AG04449 (cell line): ENCODE measurements around the gene RNU1-1.
"Not testable (repeated sequence)": the region's sequence is repeated elsewhere in the genome, so short reads cannot be mapped to it uniquely, and the experiment has no call there.

ENCODE experiments used
- CTCF ChIA-PET: fragments of 350-600 bp; formaldehyde crosslinking; extraction: SDS; loops from one replicate; lab custom pipeline; 2021; ENCODE audit warnings: antibody characterized with exemption; lab: Yijun Ruan, JAX
- POLR2A ChIA-PET: fragments of 400-600, 350-600 bp; formaldehyde crosslinking; extraction: SDS; loops from one replicate; lab custom pipeline; 2020; ENCODE audit warnings: antibody characterized with exemption, inconsistent platforms; lab: Yijun Ruan, JAX
- DNase-seq: peaks from one replicate; pipeline ENCODE4 v3.0.0-alpha.2; 2010; ENCODE audit warnings: low read depth, low spot score
- H3K4me3 ChIP-seq: 2 replicates; pipeline ENCODE4 v1.5.1; 2011; ENCODE audit warnings: low read depth, mild to moderate bottlenecking, control low read depth, low read length
- CTCF ChIP-seq: IDR thresholded peaks from one replicate; pipeline ENCODE4 v1.5.1; 2011; ENCODE audit warnings: mild to moderate bottlenecking, moderate library complexity, low read length, control low read depth, inconsistent platforms; ENCODE audit not compliant: insufficient read depth; ENCODE audit errors: missing control alignments

RNU1-1 gene

GRCh38 chr1:16534829-16535456 is 20.9 kb upstream of the RNU1-1 start:
- DNase-seq = peak; percentile 24
- CTCF ChIA-PET, POLR2A ChIA-PET: not testable (repeated sequence)
- H3K4me3 ChIP-seq = peak overlapping the region; percentile 12; the same call in 1 of the 2 replicates

GRCh38 chr1:16534239-16534828 is 20.2 kb upstream of the RNU1-1 start:
- CTCF ChIA-PET, DNase-seq, H3K4me3 ChIP-seq, POLR2A ChIA-PET: not testable (repeated sequence)

DNA sequence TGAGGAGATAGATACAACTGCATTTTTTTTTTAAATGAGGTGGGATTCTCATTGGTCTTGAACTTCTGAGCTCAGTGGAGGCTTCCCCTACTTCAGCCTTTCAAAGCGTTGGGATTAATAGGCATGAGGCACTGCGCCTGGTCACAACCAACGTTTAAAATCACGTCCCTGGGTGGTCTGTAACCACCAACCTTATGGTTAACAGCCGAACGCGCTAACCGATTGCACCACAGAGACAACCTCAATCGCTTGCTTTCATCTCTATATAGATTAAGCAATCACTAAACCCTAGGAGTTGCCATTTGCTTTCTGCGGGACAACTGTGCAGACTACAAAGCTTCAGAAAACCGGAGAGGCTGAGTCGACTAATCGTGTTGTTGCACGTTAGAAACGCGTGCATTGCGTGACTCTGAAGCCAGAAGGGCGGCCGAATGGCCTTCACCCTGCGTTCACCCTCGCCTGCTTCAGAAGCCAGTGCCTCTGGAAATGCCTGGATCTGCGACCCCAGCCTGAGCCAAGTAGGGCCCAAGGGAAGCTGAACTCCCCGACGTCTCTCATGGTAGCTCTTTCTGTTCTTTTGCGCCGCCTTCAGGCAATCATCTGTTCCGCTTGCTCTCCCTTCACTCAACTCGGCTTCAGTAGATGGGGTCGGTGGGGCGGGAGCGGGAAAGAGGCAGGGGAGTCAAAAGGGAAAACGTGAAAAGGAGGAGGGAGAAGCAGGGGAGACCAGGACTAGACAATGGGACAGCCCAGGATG is 18.3 kb upstream of the RNU1-1 start:
- H3K4me3 ChIP-seq, CTCF ChIA-PET, POLR2A ChIA-PET, DNase-seq: not testable (repeated sequence)

DNA sequence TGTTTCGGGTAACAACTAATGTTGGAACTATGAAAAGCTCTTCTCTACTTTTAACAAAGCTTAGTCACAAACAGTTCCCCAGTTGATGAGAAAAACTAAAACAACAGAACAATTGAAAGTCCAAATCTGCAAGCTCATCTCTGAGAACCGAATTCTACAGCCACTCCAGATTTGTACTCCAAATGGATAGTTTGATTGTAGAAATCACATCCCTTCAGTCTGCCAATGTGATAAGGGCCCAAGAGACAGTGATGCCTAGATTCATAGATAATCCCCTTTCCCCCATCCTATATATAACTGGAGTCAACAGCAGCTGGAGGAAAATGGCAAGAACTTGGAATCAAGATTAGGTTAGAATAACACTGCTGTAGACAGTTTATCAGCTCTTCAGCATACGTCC is 14.3 kb upstream of the RNU1-1 start:
- DNase-seq, H3K4me3 ChIP-seq, CTCF ChIA-PET: not testable (repeated sequence)
- POLR2A ChIA-PET = interaction anchor here (1.1 kb wide), 1 partner anchor 15 kb away, joined by 4 read pairs; no protein-coding TSS in a partner anchor

DNA sequence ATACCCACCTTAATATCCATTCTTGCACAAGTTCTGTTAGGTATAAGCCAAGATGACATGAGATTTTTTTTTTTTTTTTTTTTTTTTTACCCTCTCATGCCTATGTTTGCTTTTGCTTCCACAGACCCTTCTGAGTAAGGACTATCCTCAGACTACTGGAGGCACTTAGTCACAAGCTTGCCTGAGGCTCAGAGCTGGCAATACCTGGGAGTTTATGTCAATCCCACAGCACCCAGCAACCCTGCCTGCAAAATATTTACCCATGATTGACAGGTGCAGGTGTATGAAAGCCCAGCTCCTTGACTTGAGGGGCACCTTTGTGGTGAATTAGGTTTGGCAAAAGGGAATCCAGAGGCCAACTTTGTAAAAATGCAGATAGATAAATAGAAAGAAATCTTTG is 11.7 kb upstream of the RNU1-1 start:
- POLR2A ChIA-PET, CTCF ChIA-PET, H3K4me3 ChIP-seq, DNase-seq: not testable (repeated sequence)

GRCh38 chr1:16521679-16522078 is 7.6 kb upstream of the RNU1-1 start:
- POLR2A ChIA-PET, H3K4me3 ChIP-seq, DNase-seq, CTCF ChIA-PET: not testable (repeated sequence)

DNA sequence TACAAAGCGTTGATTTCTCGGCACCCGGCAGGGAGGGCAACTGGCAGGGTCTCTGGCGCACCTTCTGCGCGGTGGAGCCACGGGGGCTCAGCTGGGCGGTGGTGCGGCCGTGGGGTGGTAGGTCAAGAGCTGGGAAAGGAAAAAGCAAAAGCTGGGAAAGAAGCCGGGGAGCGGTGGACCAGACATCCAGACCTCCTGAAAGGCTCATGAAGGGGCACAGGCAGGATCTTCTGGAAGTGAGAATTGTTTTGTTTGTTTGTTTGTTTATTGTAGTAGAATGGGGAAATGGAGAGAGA is 7.2 kb upstream of the RNU1-1 start:
- ChIA-PET POLR2A (no interaction called here), CTCF (no interaction called here)
- no peak overlapping the region for H3K4me3 ChIP-seq
- no peak for TF ChIP-seq CTCF
- no peak for DNase-seq

GRCh38 chr1:16520435-16521287 is 6.6 kb upstream of the RNU1-1 start:
- CTCF ChIA-PET, DNase-seq, POLR2A ChIA-PET, H3K4me3 ChIP-seq: not testable (repeated sequence)

DNA sequence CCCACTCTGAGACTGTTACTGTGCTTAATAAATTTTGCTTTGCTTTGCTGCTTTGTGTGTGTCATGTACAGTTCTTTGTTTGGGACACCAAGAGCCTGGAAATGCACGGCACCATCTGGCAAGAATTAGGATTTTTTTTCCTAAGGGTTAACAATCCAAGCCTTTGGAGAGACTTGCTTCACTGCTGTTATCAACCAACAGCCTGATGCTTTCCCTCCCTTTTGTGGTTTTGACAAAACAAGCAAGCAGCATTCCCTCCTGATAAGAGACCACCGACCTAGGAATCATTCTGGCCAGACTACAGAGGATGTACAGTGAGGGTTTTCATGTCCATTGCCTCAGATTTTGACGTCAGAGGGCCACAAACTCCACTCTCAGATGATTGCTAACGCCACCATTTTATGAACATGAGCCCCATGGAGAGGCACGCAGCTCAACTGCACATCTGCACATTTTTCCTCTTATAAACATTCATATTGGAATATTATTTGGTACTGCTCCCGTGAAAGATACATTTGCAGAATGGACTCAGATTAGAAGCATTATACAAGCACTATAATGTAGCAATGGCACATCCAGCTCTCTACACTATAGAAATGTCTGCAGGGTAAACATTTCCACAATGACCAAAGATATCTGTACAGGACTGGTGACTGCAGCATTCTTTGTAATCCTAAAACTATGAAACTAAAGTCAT is 5.3 kb upstream of the RNU1-1 start:
- POLR2A ChIA-PET, DNase-seq, CTCF ChIA-PET, H3K4me3 ChIP-seq: not testable (repeated sequence)

DNA sequence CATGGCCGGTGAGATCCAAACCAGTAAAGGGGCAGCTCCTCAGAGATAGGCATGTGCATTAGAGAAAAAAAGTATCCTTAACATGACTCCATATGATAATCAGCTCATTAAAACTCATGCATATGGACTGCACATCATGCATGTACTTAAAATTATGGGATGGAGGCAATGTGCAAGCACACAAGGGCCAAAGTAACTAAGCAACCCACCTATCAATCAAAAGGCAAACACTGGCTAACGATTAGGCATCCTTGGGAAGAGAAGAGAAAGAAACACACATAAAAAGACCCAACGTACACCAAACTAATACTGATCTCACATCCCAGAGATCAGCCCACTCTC is 4.8 kb upstream of the RNU1-1 start:
- CTCF ChIA-PET, POLR2A ChIA-PET, H3K4me3 ChIP-seq, DNase-seq: not testable (repeated sequence)

DNA sequence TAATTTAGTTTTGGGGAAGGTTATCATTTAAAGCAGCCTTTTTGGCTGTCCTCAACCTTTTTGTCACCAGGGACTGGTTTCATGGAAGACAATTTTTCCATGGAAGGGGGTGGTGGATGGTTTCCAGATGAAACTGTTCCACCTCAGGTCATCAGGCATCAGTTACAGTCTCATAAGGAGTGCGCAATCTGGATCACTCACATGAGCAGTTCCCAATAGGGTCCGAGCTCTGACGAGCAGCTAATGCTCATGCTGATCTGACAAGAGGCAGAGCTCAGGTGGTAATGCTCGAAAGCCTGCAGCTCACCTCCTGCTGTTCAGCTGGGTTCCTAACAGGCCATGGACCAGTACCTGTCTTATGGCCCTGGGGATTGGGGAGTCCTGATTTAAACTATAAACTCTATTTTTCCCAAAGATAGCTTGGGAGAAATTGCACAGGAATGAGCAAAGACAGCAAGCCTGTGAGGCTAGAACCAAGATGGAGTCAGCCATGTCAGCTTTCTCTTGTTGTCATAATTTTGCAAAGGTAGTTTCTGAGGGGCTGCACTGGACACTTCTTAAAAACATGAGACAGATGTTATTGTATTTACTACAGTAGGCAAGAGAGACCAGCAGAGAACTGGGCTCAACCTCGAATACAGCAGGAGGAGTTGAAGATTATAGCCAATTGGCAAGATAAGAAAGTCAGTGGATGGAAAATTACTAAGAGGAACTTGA is 2.8 kb upstream of the RNU1-1 start:
- H3K4me3 ChIP-seq, DNase-seq, CTCF ChIA-PET, POLR2A ChIA-PET: not testable (repeated sequence)

DNA sequence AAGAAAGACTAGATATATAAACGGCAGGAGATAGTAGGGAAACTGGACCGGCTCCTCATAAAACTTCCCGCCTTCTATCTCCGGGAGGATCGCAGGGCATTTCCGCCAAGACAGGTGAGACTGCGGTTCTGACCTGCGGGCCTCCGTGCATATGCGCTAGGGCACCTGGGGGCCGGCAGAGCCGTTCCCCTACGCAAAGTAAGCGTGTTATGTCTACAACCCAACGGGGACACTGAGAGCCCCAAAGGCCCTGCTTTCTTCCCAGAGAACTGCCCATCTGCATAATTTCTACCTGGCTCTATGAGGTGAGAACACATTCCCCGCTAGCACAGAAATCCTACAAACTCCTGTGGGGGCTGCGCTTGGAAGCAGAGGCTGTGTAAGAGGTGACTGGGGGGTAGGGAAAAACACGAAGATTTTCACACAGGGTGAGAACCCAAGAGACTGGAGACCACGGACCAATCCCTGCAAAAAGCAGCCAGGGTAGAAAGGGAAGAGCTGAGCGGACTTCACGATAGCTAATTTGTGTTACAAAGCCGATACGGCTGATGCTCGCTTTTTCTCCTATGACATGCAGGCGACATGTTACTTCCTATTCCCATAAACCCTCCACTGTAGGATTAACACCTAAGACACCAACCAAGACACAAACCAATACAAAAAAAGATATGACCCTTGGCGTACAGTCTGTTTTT is 526 bp downstream of the RNU1-1 start:
- POLR2A ChIA-PET = interaction anchor here (0.7 to 2.1 kb wide), 5 partner anchors 15 to 392 kb away, joined by 3 to 13 read pairs (median 6); partner anchors contain the start of gene RNU1-2
- DNase-seq = peak; percentile 97
- H3K4me3 ChIP-seq, CTCF ChIA-PET: not testable (repeated sequence)

DNA sequence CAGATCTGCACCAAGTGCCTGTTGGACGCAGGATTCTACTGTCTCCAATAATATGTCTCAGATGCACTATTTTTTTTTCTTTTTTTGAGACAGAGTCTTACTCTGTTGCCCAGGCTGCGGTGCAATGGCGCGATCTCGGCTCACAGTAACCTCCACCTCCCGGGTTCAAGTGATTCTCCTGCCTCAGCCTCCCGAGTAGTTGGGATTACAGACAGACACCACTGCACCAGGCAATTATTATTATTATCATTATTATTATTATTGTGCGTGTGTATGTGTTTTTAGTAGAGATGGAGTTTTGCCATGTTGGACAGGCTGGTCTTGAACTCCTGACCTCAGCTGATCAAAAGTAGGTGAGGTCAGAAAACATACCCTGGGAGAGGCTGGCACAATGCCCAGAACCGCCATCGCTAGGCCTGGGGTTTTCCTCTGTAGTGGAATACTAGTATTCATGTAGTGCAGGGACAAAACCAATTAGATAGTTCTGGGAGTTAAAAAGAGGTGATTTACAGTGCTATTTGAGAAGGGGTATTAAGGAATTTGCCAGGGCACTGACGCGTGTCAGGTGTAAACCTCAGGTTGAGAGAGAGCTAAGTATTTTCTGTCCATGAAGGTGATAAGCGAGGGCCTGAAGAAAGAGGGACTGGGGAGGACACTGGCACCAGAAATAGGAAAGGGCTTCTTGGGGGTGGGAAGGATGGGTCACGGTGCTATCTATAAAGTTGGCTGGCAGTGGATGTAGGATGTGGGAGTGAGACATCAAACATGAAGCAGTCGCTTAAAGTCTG is 1.3 kb downstream of the RNU1-1 start:
- H3K4me3 ChIP-seq, CTCF ChIA-PET, DNase-seq: not testable (repeated sequence)
- POLR2A ChIA-PET = interaction anchor here (1.2 to 2.1 kb wide), 2 partner anchors 384 to 392 kb away, joined by 10 to 13 read pairs; partner anchors contain the start of gene RNU1-2
